GM23338 (cell line): Measurements from ENCODE around the gene MSANTD4.

Experiments
- CTCF ChIP-seq, 2 experiments: fragments of 200-600 bp in 1 of 2; sonication (generic) in 1 of 2; conservative IDR thresholded peaks; 2 replicates each; pipeline versions ENCODE4 v1.5.1 to v1.6.1; 2016 to 2017; ENCODE audit warnings: antibody characterized with exemption in 2 of 2, low read depth in 2 of 2, mild to moderate bottlenecking in 2 of 2, moderate library complexity in 1 of 2
- EZH2 ChIP-seq: fragments of 200-600 bp; sonication (generic); IDR thresholded peaks from one replicate; pipeline ENCODE4 v1.8.0; 2017; ENCODE audit warnings: antibody characterized with exemption, mild to moderate bottlenecking, low read depth; ENCODE audit not compliant: unreplicated experiment
- POLR2AphosphoS5 ChIP-seq: IDR thresholded peaks from 2 replicates; pipeline ENCODE4 v1.6.1; 2016; ENCODE audit warnings: antibody characterized with exemption, low read depth

- TF ChIP-seq CTCF (conservative IDR thresholded peaks at IDR 0.05; ENCODE audit: low read depth in 2 of 2) (no peak), POLR2AphosphoS5 (no peak), EZH2 (no peak)
Observed at GRCh38 chr11:106011481-106011880, 10.6 kb downstream of the MSANTD4 start.
